ENCODE data around the gene ATOH1. TPM values are rescaled to one million over a fixed set of nuclear protein-coding genes. Genes with fewer than 3 reads are reported as not detected.

The ATOH1 gene, protein sequence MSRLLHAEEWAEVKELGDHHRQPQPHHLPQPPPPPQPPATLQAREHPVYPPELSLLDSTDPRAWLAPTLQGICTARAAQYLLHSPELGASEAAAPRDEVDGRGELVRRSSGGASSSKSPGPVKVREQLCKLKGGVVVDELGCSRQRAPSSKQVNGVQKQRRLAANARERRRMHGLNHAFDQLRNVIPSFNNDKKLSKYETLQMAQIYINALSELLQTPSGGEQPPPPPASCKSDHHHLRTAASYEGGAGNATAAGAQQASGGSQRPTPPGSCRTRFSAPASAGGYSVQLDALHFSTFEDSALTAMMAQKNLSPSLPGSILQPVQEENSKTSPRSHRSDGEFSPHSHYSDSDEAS
- not detected for total RNA-seq

DNA sequence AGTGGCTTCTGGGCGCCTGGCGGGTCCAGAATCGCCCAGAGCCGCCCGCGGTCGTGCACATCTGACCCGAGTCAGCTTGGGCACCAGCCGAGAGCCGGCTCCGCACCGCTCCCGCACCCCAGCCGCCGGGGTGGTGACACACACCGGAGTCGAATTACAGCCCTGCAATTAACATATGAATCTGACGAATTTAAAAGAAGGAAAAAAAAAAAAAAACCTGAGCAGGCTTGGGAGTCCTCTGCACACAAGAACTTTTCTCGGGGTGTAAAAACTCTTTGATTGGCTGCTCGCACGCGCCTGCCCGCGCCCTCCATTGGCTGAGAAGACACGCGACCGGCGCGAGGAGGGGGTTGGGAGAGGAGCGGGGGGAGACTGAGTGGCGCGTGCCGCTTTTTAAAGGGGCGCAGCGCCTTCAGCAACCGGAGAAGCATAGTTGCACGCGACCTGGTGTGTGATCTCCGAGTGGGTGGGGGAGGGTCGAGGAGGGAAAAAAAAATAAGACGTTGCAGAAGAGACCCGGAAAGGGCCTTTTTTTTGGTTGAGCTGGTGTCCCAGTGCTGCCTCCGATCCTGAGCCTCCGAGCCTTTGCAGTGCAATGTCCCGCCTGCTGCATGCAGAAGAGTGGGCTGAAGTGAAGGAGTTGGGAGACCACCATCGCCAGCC, at the start of gene ATOH1:
ATOH1 (plus strand) TSS at position 422 of the 663 bp plus-strand sequence; CDS start at position 596, 174 bp downstream.
- no peaks in the 10 kb centered on the region for H3K9me3 Mint-ChIP-seq
- peak in 1 of 2 donors; percentile 12 for ATAC-seq
- H3K36me3 Mint-ChIP-seq (ENCODE audit: insufficient read depth): peaks cover 1% of the 10 kb centered on the region

GRCh38 chr4:93779228-93779627, 49.3 kb upstream of the ATOH1 start:
- ATAC-seq: no peak
- Mint-ChIP-seq H3K4me1 (ENCODE audit: low read depth) (no peaks in the 10 kb centered on the region), H3K27me3 (ENCODE audit: low read depth) (no peaks in the 10 kb centered on the region), H3K9me3 (no peaks in the 10 kb centered on the region), H3K4me3 (no peak overlapping the region), H3K36me3 (ENCODE audit: insufficient read depth) (no peaks in the 10 kb centered on the region)
- no peak for DNase-seq

More for the DNA sequence above, at the start of gene ATOH1:
- Mint-ChIP-seq H3K4me3 (peak within 1 kb of the TSS; percentile 38), H3K27me3 (ENCODE audit: low read depth) (peaks cover 69% of the 10 kb centered on the region), H3K4me1 (ENCODE audit: low read depth) (peaks cover 12% of the 10 kb centered on the region)
- DNase-seq: no peak

- no peak overlapping the region for H3K4me3 Mint-ChIP-seq
- H3K36me3 Mint-ChIP-seq (ENCODE audit: insufficient read depth): no peaks in the 10 kb centered on the region
- no peaks in the 10 kb centered on the region for H3K9me3 Mint-ChIP-seq
- no peaks in the 10 kb centered on the region for H3K27me3 Mint-ChIP-seq (ENCODE audit: low read depth)
- no peaks in the 10 kb centered on the region for H3K4me1 Mint-ChIP-seq (ENCODE audit: low read depth)
- DNase-seq: no peak
- no peak for ATAC-seq
Observed at GRCh38 chr4:93780080-93780479, 48.5 kb upstream of the ATOH1 start.

- DNase-seq (no peak), ATAC-seq (no peak)
- H3K36me3 Mint-ChIP-seq (ENCODE audit: insufficient read depth): no peaks in the 10 kb centered on the region
- no peaks in the 10 kb centered on the region for H3K9me3 Mint-ChIP-seq
- no peaks in the 10 kb centered on the region for H3K4me1 Mint-ChIP-seq (ENCODE audit: low read depth)
- H3K4me3 Mint-ChIP-seq: no peak overlapping the region
- H3K27me3 Mint-ChIP-seq (ENCODE audit: low read depth): no peaks in the 10 kb centered on the region
Observed at GRCh38 chr4:93781198-93781597, 47.4 kb upstream of the ATOH1 start.

DNA sequence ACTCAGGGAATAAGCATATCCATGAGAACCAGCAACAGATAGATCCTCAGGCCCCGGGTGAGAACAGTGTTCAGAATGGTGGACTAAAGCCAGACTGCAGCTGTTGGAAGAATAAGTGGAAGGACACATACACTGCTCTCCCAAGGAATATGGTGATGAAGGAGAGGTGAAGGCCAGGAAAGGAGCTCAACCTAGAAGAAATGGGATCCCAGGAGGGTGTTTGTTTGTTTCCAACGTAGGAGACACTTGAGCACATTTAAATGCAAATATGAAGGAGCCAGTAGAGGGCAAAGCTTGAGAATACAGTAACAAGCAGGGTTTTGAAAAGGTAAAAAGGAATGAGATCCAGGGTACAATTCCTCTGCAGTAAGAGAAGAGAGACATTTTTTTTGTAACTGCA, 42.4 kb upstream of the ATOH1 start:
- Mint-ChIP-seq H3K4me1 (ENCODE audit: low read depth) (no peaks in the 10 kb centered on the region), H3K4me3 (no peak overlapping the region), H3K36me3 (ENCODE audit: insufficient read depth) (no peaks in the 10 kb centered on the region), H3K27me3 (ENCODE audit: low read depth) (no peaks in the 10 kb centered on the region), H3K9me3 (no peaks in the 10 kb centered on the region)
- DNase-seq (no peak), ATAC-seq (no peak)

- H3K4me3 Mint-ChIP-seq: no peak overlapping the region
- no peaks in the 10 kb centered on the region for H3K27me3 Mint-ChIP-seq (ENCODE audit: low read depth)
- H3K4me1 Mint-ChIP-seq (ENCODE audit: low read depth): no peaks in the 10 kb centered on the region
- no peaks in the 10 kb centered on the region for H3K9me3 Mint-ChIP-seq
- DNase-seq (no peak), ATAC-seq (no peak)
- H3K36me3 Mint-ChIP-seq (ENCODE audit: insufficient read depth): no peaks in the 10 kb centered on the region
Observed at GRCh38 chr4:93788712-93789111, 39.8 kb upstream of the ATOH1 start.

GRCh38 chr4:93791570-93792195, 36.9 kb upstream of the ATOH1 start:
- no peaks in the 10 kb centered on the region for H3K9me3 Mint-ChIP-seq
- no peaks in the 10 kb centered on the region for H3K4me1 Mint-ChIP-seq (ENCODE audit: low read depth)
- H3K4me3 Mint-ChIP-seq: no peak overlapping the region
- H3K36me3 Mint-ChIP-seq (ENCODE audit: insufficient read depth): no peaks in the 10 kb centered on the region
- DNase-seq: no peak
- H3K27me3 Mint-ChIP-seq (ENCODE audit: low read depth): no peaks in the 10 kb centered on the region
- no peak for ATAC-seq

- Mint-ChIP-seq H3K4me3 (no peak overlapping the region), H3K36me3 (ENCODE audit: insufficient read depth) (no peaks in the 10 kb centered on the region), H3K9me3 (no peaks in the 10 kb centered on the region), H3K4me1 (ENCODE audit: low read depth) (no peaks in the 10 kb centered on the region), H3K27me3 (ENCODE audit: low read depth) (no peaks in the 10 kb centered on the region)
- DNase-seq (no peak), ATAC-seq (no peak)
Observed at GRCh38 chr4:93802045-93802444, 26.5 kb upstream of the ATOH1 start.

- DNase-seq (no peak), ATAC-seq (no peak)
- H3K9me3 Mint-ChIP-seq: peaks cover 4% of the 10 kb centered on the region
- H3K36me3 Mint-ChIP-seq (ENCODE audit: insufficient read depth): no peaks in the 10 kb centered on the region
- no peaks in the 10 kb centered on the region for H3K4me1 Mint-ChIP-seq (ENCODE audit: low read depth)
- no peak overlapping the region for H3K4me3 Mint-ChIP-seq
- peaks cover 2% of the 10 kb centered on the region for H3K27me3 Mint-ChIP-seq (ENCODE audit: low read depth)
Observed at GRCh38 chr4:93809773-93810172, 18.8 kb upstream of the ATOH1 start.

DNA sequence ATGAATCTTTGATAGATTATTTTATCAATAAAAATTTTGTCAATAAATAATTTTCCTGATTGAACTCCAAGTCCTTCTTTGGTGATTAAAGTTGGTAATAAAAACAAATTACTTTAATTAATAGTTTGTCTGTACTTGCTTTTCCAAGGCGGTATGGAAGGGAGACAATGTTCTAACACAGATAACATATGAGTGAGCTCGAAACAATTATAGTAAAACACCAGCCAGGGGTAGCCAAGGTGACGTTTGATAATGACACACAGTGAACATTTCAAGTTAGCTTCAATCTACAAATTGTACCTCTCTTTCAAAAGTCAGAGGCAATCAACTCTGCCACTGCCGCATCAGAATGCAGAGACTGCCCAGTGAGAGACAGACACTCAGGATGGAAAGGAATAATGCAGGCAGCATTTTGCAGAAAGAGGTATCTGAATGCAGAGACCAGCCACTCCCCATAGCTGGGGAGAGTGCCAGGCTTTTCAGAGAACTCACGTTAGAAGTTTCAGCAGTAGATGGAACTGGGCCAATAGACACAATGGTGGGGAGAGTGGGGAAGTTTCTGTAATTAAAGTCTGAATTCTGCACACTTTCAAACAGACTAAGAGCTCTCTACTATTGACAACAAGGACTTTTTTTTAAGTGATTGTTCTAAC, 18.1 kb upstream of the ATOH1 start:
- DNase-seq (no peak), ATAC-seq (no peak)
- no peaks in the 10 kb centered on the region for H3K36me3 Mint-ChIP-seq (ENCODE audit: insufficient read depth)
- H3K4me3 Mint-ChIP-seq: no peak overlapping the region
- peaks cover 2% of the 10 kb centered on the region for H3K27me3 Mint-ChIP-seq (ENCODE audit: low read depth)
- no peaks in the 10 kb centered on the region for H3K4me1 Mint-ChIP-seq (ENCODE audit: low read depth)
- H3K9me3 Mint-ChIP-seq: peaks cover 4% of the 10 kb centered on the region

DNA sequence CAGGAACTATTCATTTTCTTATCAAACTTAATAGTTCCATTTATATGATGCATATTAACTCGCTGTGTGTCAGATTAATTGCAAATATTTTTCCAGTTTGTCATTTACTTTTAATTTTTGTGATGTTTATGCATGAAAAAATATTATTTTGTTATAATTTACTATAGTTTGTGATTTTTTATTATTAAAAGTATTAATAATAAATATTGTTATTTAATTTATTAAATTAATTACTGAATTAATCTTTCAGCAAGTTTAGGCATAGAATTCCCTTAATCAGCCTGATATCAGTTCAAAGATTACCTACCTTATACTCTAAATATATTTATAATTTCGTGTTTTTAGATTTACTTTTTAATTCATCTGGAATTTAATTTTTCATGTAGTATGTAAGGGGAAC, 15.5 kb upstream of the ATOH1 start:
- no peak for DNase-seq
- Mint-ChIP-seq H3K4me3 (no peak overlapping the region), H3K27me3 (ENCODE audit: low read depth) (no peaks in the 10 kb centered on the region), H3K9me3 (peaks cover 4% of the 10 kb centered on the region), H3K4me1 (ENCODE audit: low read depth) (no peaks in the 10 kb centered on the region), H3K36me3 (ENCODE audit: insufficient read depth) (no peaks in the 10 kb centered on the region)
- ATAC-seq: no peak

- Mint-ChIP-seq H3K4me1 (ENCODE audit: low read depth) (no peaks in the 10 kb centered on the region), H3K27me3 (ENCODE audit: low read depth) (peaks cover 4% of the 10 kb centered on the region), H3K4me3 (no peak overlapping the region), H3K9me3 (peaks cover 4% of the 10 kb centered on the region), H3K36me3 (ENCODE audit: insufficient read depth) (no peaks in the 10 kb centered on the region)
- ATAC-seq (no peak), DNase-seq (no peak)
Observed at GRCh38 chr4:93814141-93814540, 14.4 kb upstream of the ATOH1 start.

- H3K27me3 Mint-ChIP-seq (ENCODE audit: low read depth): peaks cover 5% of the 10 kb centered on the region
Observed at GRCh38 chr4:93814722-93815121, 13.8 kb upstream of the ATOH1 start.

DNA sequence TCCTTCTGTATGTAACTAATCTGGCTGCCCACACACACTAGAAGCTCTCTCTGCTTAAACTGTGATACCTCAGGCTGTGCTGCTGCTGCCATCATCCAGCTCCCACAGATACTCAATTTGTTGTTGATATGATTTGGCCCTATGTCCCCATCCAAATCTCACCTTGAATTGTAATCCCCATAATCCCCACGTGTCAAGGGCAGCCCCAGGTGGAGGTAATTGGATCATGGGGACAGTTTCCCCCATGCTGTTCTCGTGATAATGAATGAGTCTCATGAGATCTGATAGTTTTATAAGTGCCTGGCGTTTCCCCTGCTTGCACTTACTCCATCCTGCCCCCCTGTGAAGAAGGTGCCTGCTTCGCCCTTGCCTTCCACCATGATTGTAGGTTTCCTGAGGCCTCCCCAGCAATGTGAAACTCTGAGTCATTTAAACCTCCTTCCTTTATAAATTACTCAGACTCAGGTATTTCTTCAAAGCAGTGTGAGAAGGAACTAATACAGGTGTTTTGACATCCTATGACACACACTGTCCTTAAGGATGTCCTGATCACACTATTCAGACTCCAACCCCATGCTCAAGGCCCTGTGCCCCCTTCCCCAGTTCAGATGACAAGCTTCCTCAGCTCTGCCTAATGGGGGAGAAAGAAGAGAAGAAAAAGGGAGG, 2.9 kb upstream of the ATOH1 start:
- Mint-ChIP-seq H3K36me3 (ENCODE audit: insufficient read depth) (peaks cover 1% of the 10 kb centered on the region), H3K4me1 (ENCODE audit: low read depth) (peaks cover 12% of the 10 kb centered on the region), H3K4me3 (no peak overlapping the region), H3K27me3 (ENCODE audit: low read depth) (peaks cover 45% of the 10 kb centered on the region), H3K9me3 (no peaks in the 10 kb centered on the region)
- DNase-seq (no peak), ATAC-seq (no peak)

More at GRCh38 chr4:93814722-93815121, 13.8 kb upstream of the ATOH1 start:
- Mint-ChIP-seq H3K36me3 (ENCODE audit: insufficient read depth) (no peaks in the 10 kb centered on the region), H3K4me3 (no peak overlapping the region), H3K4me1 (ENCODE audit: low read depth) (no peaks in the 10 kb centered on the region), H3K9me3 (peaks cover 4% of the 10 kb centered on the region)
- ATAC-seq (no peak), DNase-seq (no peak)
